Fibroblast of lung (primary cell): ENCODE data around the gene MAMDC4.

Experiments
- EZH2 ChIP-seq: IDR thresholded peaks from 2 replicates; pipeline ENCODE4 v1.5.1; 2012; ENCODE audit warnings: low read length, control low read depth, mild to moderate bottlenecking; ENCODE audit errors: missing control alignments
- TF ChIP-seq, protein P1 (sequence below), 2 donors: IDR thresholded peaks in 1 of 2; conservative IDR thresholded peaks in 1 of 2; 1 replicate in 1 of 2; 2 replicates in 1 of 2; pipeline ENCODE4 v1.5.1; 2011 to 2012; ENCODE audit warnings: low read length in 2 of 2, control low read depth in 1 of 2, inconsistent platforms in 1 of 2, low read depth in 1 of 2, mild to moderate bottlenecking in 1 of 2

DNA sequence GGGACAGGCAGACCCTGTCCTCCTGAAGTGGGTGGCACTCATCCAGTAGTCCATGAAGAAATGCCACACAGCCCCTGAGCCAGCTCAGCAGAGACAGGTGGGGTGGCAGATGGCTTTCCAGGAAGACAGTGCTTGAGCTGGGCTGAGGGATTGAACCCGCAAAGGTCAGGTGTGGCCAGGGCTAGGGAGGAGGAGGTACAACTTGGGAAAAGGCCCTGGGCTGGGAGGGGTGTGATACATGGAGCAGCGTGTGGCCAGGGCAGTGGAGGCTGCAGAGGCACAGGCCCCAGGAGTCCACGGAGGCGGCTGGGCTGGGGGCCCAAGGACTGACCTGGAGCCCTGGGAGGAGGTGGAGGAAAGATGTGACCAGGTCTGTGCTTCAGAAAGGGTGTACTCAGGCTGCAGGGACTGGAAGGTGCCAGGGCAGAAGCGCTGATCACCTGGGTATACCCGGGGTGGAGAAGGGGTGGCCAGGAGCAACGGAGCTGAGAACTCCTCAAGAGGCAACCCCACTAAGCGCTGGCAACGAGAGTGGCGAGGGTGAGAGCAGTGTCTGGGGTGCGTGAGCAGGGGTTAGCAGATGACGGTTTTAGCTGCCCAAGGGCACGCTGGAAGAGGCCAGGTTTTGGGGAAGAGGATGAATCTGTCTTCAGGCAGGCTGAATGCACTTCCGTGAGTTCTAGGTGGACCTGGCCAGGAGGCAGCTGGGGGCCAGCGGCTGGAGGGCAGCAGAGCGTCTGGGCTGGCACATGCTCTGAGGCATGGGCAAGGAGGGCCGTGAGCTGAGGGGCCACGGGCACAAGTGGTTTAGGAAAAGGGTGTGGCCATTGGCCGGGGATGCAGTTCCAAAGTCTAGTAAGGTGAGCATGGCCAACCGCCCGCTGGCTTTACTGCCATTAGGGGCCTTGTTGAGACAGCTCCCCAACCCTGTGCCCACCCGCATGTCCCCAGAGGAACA, 48.3 kb upstream of the MAMDC4 start:
- TF ChIP-seq, protein P1, sequence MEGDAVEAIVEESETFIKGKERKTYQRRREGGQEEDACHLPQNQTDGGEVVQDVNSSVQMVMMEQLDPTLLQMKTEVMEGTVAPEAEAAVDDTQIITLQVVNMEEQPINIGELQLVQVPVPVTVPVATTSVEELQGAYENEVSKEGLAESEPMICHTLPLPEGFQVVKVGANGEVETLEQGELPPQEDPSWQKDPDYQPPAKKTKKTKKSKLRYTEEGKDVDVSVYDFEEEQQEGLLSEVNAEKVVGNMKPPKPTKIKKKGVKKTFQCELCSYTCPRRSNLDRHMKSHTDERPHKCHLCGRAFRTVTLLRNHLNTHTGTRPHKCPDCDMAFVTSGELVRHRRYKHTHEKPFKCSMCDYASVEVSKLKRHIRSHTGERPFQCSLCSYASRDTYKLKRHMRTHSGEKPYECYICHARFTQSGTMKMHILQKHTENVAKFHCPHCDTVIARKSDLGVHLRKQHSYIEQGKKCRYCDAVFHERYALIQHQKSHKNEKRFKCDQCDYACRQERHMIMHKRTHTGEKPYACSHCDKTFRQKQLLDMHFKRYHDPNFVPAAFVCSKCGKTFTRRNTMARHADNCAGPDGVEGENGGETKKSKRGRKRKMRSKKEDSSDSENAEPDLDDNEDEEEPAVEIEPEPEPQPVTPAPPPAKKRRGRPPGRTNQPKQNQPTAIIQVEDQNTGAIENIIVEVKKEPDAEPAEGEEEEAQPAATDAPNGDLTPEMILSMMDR (conservative IDR thresholded peaks at IDR 0.05 in 1 of 2, IDR thresholded peaks at IDR 0.05 in 1 of 2; ENCODE audit: low read depth in 1 of 2, low read length in 2 of 2), result no peak
- TF ChIP-seq EZH2, result no peak
